H1 (cell line): ENCODE measurements around the gene FAM222B. TPM values are rescaled to one million over a fixed set of nuclear protein-coding genes. Genes with fewer than 3 reads are reported as not detected.

Experiments used
- ASH2L ChIP-seq: fragments of 200-600, 300-600 bp; sonication (generic); IDR thresholded peaks from one replicate; pipeline ENCODE4 v1.7.1; 2017; ENCODE audit warnings: low read length
- ATF2 ChIP-seq: IDR thresholded peaks from 2 replicates; pipeline ENCODE4 v1.6.1; 2012; ENCODE audit warnings: low read length, inconsistent platforms
- CTBP2 ChIP-seq: IDR thresholded peaks from 2 replicates; pipeline ENCODE4 v1.7.0; 2011; ENCODE audit warnings: borderline replicate concordance, mild to moderate bottlenecking, moderate library complexity, mixed read lengths, low read length; ENCODE audit not compliant: insufficient read depth, insufficient read length
- KDM5A ChIP-seq: fragments of 200-600 bp; IDR thresholded peaks from 2 replicates; pipeline ENCODE4 v1.7.1; 2012; ENCODE audit warnings: mild to moderate bottlenecking, low read length, inconsistent platforms, mixed read lengths
- SIX5 ChIP-seq: IDR thresholded peaks from 2 replicates; pipeline ENCODE4 v1.6.1; 2011; ENCODE audit warnings: mild to moderate bottlenecking, low read depth, low read length
- TCF12 ChIP-seq: IDR thresholded peaks from 2 replicates; pipeline ENCODE4 v1.6.1; 2011; ENCODE audit warnings: low read depth, mild to moderate bottlenecking, low read length
- polyA plus RNA-seq, 7 experiments: library from polyadenylated mRNA; depleted of rRNA in 3 of 7; stranded (reverse) in 5 of 7; unstranded in 2 of 7; fragments of >200 nt in 5 of 7; fragments of 200-250 nt in 2 of 7; gene quantifications; 1 replicate in 5 of 7; 2 replicates in 1 of 7; 4 replicates in 1 of 7; pipeline versions ENCODE4 v1.2.1 to v1.2.3, GENCODE V29; 2011 to 2013; ENCODE audit warnings: missing spikeins in 2 of 7, mixed read lengths in 2 of 7
- total RNA-seq: library from RNA; stranded (reverse); fragmentation: NEBNext Ultra II Directional; extraction: Animal tissue kit (Norgen Biotek cat#: 25700); gene quantifications from 2 replicates; pipeline ENCODE4 v1.2.1, GENCODE V29; 2021

Gene FAM222B
- total and polyA plus RNA-seq, 2 of the 8 experiments (the other 6 are each of a cell fraction or from before 2014, with no cell fraction given): 42.1 to 81.7 TPM

DNA sequence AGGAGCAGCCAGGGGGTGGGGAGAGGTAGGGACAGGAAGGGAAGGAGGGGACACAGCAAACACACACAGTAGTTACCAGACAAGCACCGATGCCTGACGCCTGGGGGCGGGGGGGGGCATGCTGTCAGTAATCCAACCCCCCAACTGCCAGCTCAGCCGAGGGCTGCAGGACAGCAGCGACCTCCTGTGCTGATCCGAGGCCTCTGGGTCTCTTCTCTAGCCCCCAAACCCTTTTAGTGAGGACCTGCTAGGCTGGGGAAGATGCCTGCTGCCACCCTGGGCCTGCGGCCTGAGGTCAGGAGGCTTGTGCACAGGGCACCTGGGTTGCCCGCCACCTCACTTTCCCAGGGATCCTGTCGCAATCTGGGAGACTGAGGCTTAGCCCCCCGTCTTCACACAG is 43.4 kb upstream of the FAM222B start (continued):
- TF ChIP-seq ATF2 (no peak), SIX5 (no peak), ASH2L (no peak), KDM5A (no peak), CTBP2 (no peak), TCF12 (no peak)
